ENCODE results near the gene HSPA9. TPM values are rescaled to one million over a fixed set of nuclear protein-coding genes. Genes with fewer than 3 reads are reported as not detected.

HSPA9 gene
- total RNA-seq, 2 experiments from 2014 or later, result 205 to 217 TPM

- no peaks in the 10 kb centered on the region for H3K27me3 Mint-ChIP-seq
- H3K36me3 Mint-ChIP-seq (ENCODE audit: low read depth), result peaks cover 53% of the 10 kb centered on the region
- no peak for DNase-seq
- CTCF ChIA-PET, result interaction anchor here (0.8 to 1.7 kb wide), 3 partner anchors 10 to 32 kb away, joined by 3 to 6 read pairs (median 3); no protein-coding TSS in a partner anchor
- no peaks in the 10 kb centered on the region for H3K9me3 Mint-ChIP-seq
- H3K27ac Mint-ChIP-seq, result peak overlapping the region; percentile 42
- POLR2A ChIA-PET, result interaction anchor here (0.7 to 2.1 kb wide), 3 partner anchors 9 to 39 kb away, joined by 3 to 5 read pairs (median 5); partner anchors contain the start of gene HSPA9
- H3K4me1 Mint-ChIP-seq, result peaks cover 58% of the 10 kb centered on the region
- H3K4me3 Mint-ChIP-seq, result no peak overlapping the region
Observed at GRCh38 chr5:138536215-138536614, 39.0 kb downstream of the HSPA9 start.

- Mint-ChIP-seq H3K27me3 (no peaks in the 10 kb centered on the region), H3K9me3 (no peaks in the 10 kb centered on the region), H3K4me3 (no peak overlapping the region), H3K4me1 (peaks cover 49% of the 10 kb centered on the region), H3K36me3 (ENCODE audit: low read depth) (peaks cover 53% of the 10 kb centered on the region), H3K27ac (no peak overlapping the region)
- CTCF ChIA-PET, result interaction anchor here (0.6 to 1.0 kb wide), 3 partner anchors 8 to 84 kb away, joined by 3 to 7 read pairs (median 5); no protein-coding TSS in a partner anchor
- POLR2A ChIA-PET, result interaction anchor here (1.6 to 4.6 kb wide), 2 partner anchors 9 to 42 kb away, joined by 6 to 31 read pairs; partner anchors contain the start of genes ETF1 and HSPA9
- DNase-seq, result no peak
Observed at GRCh38 chr5:138533973-138534941, 40.9 kb downstream of the HSPA9 start.

GRCh38 chr5:138529812-138530211 is 45.4 kb downstream of the HSPA9 start:
- ChIA-PET POLR2A (interaction anchor here (0.8 to 1.1 kb wide), 2 partner anchors 13 to 18 kb away, joined by 4 to 11 read pairs; partner anchors contain the start of gene ETF1), CTCF (interaction anchor here (0.7 to 2.2 kb wide), 3 partner anchors 13 to 178 kb away, joined by 3 to 7 read pairs (median 6); partner anchors contain the start of genes ETF1 and KDM3B)
- no peak for DNase-seq
- Mint-ChIP-seq H3K36me3 (ENCODE audit: low read depth) (peaks cover 45% of the 10 kb centered on the region), H3K27me3 (no peaks in the 10 kb centered on the region), H3K9me3 (no peaks in the 10 kb centered on the region), H3K4me1 (peaks cover 36% of the 10 kb centered on the region), H3K4me3 (no peak overlapping the region), H3K27ac (no peak overlapping the region)

GRCh38 chr5:138528744-138529469 is 46.3 kb downstream of the HSPA9 start:
- Mint-ChIP-seq H3K4me3 (no peak overlapping the region), H3K27me3 (no peaks in the 10 kb centered on the region), H3K27ac (no peak overlapping the region), H3K9me3 (no peaks in the 10 kb centered on the region), H3K4me1 (peaks cover 30% of the 10 kb centered on the region), H3K36me3 (ENCODE audit: low read depth) (peaks cover 38% of the 10 kb centered on the region)
- no peak for DNase-seq
- ChIA-PET CTCF (interaction anchor here (1.8 to 2.3 kb wide), 3 partner anchors 14 to 177 kb away, joined by 6 to 7 read pairs (median 6); partner anchors contain the start of genes ETF1 and KDM3B), POLR2A (interaction anchor here (0.7 to 3.9 kb wide), 4 partner anchors 14 to 351 kb away, joined by 3 to 15 read pairs (median 4); partner anchors contain the start of gene ETF1)

GRCh38 chr5:138528208-138528607 is 47.0 kb downstream of the HSPA9 start:
- CTCF ChIA-PET, result interaction anchor here (1.8 to 2.3 kb wide), 3 partner anchors 14 to 176 kb away, joined by 6 to 7 read pairs (median 6); partner anchors contain the start of genes ETF1 and KDM3B
- Mint-ChIP-seq H3K27me3 (no peaks in the 10 kb centered on the region), H3K4me1 (peaks cover 29% of the 10 kb centered on the region), H3K27ac (no peak overlapping the region), H3K36me3 (ENCODE audit: low read depth) (peaks cover 35% of the 10 kb centered on the region), H3K9me3 (no peaks in the 10 kb centered on the region), H3K4me3 (no peak overlapping the region)
- DNase-seq, result no peak
- POLR2A ChIA-PET, result interaction anchor here (1.1 to 3.9 kb wide), 2 partner anchors 15 to 351 kb away, joined by 3 to 15 read pairs; partner anchors contain the start of gene ETF1

- no peaks in the 10 kb centered on the region for H3K9me3 Mint-ChIP-seq
- no peak overlapping the region for H3K4me3 Mint-ChIP-seq
- H3K36me3 Mint-ChIP-seq (ENCODE audit: low read depth), result peaks cover 29% of the 10 kb centered on the region
- POLR2A ChIA-PET, result interaction anchor here (1.1 to 3.9 kb wide), 2 partner anchors 9 to 16 kb away, joined by 5 to 15 read pairs; partner anchors contain the start of gene ETF1
- peaks cover 29% of the 10 kb centered on the region for H3K4me1 Mint-ChIP-seq
- H3K27ac Mint-ChIP-seq, result peak overlapping the region; percentile 7
- H3K27me3 Mint-ChIP-seq, result no peaks in the 10 kb centered on the region
- no peak for DNase-seq
- CTCF ChIA-PET, result interaction anchor here (1.0 to 2.3 kb wide), 4 partner anchors 7 to 64 kb away, joined by 3 to 7 read pairs (median 4); no protein-coding TSS in a partner anchor
Observed at GRCh38 chr5:138527170-138527569, 48.0 kb downstream of the HSPA9 start.

- Mint-ChIP-seq H3K9me3 (no peaks in the 10 kb centered on the region), H3K36me3 (ENCODE audit: low read depth) (peaks cover 25% of the 10 kb centered on the region), H3K4me3 (no peak overlapping the region), H3K27ac (no peak overlapping the region), H3K27me3 (no peaks in the 10 kb centered on the region), H3K4me1 (peaks cover 18% of the 10 kb centered on the region)
- CTCF ChIA-PET, result no interaction called here
- POLR2A ChIA-PET, result interaction anchor here (1.0 kb wide), 1 partner anchor 19 kb away, joined by 3 read pairs; no protein-coding TSS in a partner anchor
- no peak for DNase-seq
Observed at GRCh38 chr5:138523406-138523805, 51.8 kb downstream of the HSPA9 start.

GRCh38 chr5:138520971-138521370 is 54.2 kb downstream of the HSPA9 start:
- Mint-ChIP-seq H3K36me3 (ENCODE audit: low read depth) (peaks cover 36% of the 10 kb centered on the region), H3K9me3 (no peaks in the 10 kb centered on the region), H3K27ac (no peak overlapping the region), H3K4me1 (peaks cover 11% of the 10 kb centered on the region), H3K4me3 (no peak overlapping the region), H3K27me3 (no peaks in the 10 kb centered on the region)
- CTCF ChIA-PET, result interaction anchor here (0.6 kb wide), 1 partner anchor 750 kb away, joined by 4 read pairs; no protein-coding TSS in a partner anchor
- POLR2A ChIA-PET, result no interaction called here
- no peak for DNase-seq

- H3K27ac Mint-ChIP-seq, result no peak overlapping the region
- H3K9me3 Mint-ChIP-seq, result no peaks in the 10 kb centered on the region
- no peak for DNase-seq
- ChIA-PET POLR2A (interaction anchor here (0.9 kb wide), 1 partner anchor 15 kb away, joined by 3 read pairs; no protein-coding TSS in a partner anchor), CTCF (no interaction called here)
- H3K27me3 Mint-ChIP-seq, result no peaks in the 10 kb centered on the region
- H3K4me1 Mint-ChIP-seq, result peaks cover 9% of the 10 kb centered on the region
- H3K36me3 Mint-ChIP-seq (ENCODE audit: low read depth), result peaks cover 62% of the 10 kb centered on the region
- H3K4me3 Mint-ChIP-seq, result no peak overlapping the region
Observed at GRCh38 chr5:138517437-138517836, 57.8 kb downstream of the HSPA9 start.

GRCh38 chr5:138515556-138516245 is 59.5 kb downstream of the HSPA9 start:
- Mint-ChIP-seq H3K36me3 (ENCODE audit: low read depth) (peaks cover 67% of the 10 kb centered on the region), H3K9me3 (no peaks in the 10 kb centered on the region), H3K4me1 (peaks cover 3% of the 10 kb centered on the region), H3K4me3 (no peak overlapping the region), H3K27ac (no peak overlapping the region), H3K27me3 (no peaks in the 10 kb centered on the region)
- DNase-seq, result no peak
- POLR2A ChIA-PET, result interaction anchor here (2.5 kb wide), 1 partner anchor 28 kb away, joined by 11 read pairs; the partner anchor contains the start of gene ETF1
- CTCF ChIA-PET, result no interaction called here

GRCh38 chr5:138514021-138514420 is 61.2 kb downstream of the HSPA9 start:
- Mint-ChIP-seq H3K9me3 (no peaks in the 10 kb centered on the region), H3K4me3 (no peak overlapping the region), H3K27ac (no peak overlapping the region), H3K27me3 (no peaks in the 10 kb centered on the region), H3K4me1 (peaks cover 3% of the 10 kb centered on the region), H3K36me3 (ENCODE audit: low read depth) (peaks cover 72% of the 10 kb centered on the region)
- DNase-seq, result no peak
- POLR2A ChIA-PET, result interaction anchor here (1.0 to 2.5 kb wide), 2 partner anchors 9 to 29 kb away, joined by 3 to 11 read pairs; partner anchors contain the start of gene ETF1
- CTCF ChIA-PET, result interaction anchor here (1.2 kb wide), 1 partner anchor 10 kb away, joined by 5 read pairs; no protein-coding TSS in a partner anchor
